IPS-NIHi7 (cell line): Measurements from ENCODE around the gene HOXD4.

Experiments
- DNase-seq: peaks from one replicate; pipeline ENCODE4 v3.0.0; 2012; ENCODE audit warnings: mixed read lengths; ENCODE audit errors: extremely low spot score

HOXD4 gene

GRCh38 chr2:176151442-176152287 lies at the start of gene HOXD4:
Gene HOXD4 (plus strand): TSS chr2:176151550. CDS start chr2:176151634, 84 bp downstream.
- DNase-seq: no peak

- DNase-seq: no peak
Observed at GRCh38 chr2:176101842-176102241, 49.5 kb upstream of the HOXD4 start.

DNA sequence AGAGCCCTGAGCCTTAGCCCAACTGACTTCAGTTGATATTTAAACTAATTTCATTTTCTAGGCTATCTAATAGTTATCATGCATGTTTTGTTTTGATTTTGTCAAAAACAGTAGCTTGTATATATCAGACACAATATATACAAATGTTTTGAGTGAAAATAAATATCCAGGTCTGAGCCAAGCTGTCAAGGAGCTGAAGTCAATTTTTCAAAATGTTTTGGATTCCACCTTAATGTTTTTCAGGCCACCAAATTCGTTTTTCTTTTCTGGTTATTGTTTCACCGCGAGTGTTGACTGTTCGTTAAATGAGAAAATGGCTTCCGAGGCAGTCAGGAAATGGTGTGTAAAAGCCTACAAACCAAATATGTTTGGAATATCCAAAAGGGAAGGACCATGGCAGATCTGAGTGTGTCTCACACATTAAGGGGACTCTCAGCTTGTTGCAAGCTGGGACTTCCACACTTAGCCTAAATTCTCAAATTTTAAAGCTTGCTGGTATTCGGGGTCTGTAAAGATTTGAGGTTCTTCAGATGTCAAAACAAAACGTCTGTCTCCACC lies 49.0 kb upstream of the HOXD4 start:
- DNase-seq: no peak

GRCh38 chr2:176103194-176103593 lies 48.2 kb upstream of the HOXD4 start:
- DNase-seq: no peak

GRCh38 chr2:176103742-176104315 lies 47.5 kb upstream of the HOXD4 start:
- no peak for DNase-seq

- no peak for DNase-seq
Observed at GRCh38 chr2:176104316-176105077, 46.9 kb upstream of the HOXD4 start.

- no peak for DNase-seq
Observed at GRCh38 chr2:176105078-176105729, 46.1 kb upstream of the HOXD4 start.

GRCh38 chr2:176105730-176106580 lies 45.4 kb upstream of the HOXD4 start:
- no peak for DNase-seq

GRCh38 chr2:176106581-176107539 lies 44.5 kb upstream of the HOXD4 start, which contains the start of gene HOXD11:
Gene HOXD11 (plus strand): TSS chr2:176107280. CDS start chr2:176107356, 76 bp downstream.
- DNase-seq: no peak

DNA sequence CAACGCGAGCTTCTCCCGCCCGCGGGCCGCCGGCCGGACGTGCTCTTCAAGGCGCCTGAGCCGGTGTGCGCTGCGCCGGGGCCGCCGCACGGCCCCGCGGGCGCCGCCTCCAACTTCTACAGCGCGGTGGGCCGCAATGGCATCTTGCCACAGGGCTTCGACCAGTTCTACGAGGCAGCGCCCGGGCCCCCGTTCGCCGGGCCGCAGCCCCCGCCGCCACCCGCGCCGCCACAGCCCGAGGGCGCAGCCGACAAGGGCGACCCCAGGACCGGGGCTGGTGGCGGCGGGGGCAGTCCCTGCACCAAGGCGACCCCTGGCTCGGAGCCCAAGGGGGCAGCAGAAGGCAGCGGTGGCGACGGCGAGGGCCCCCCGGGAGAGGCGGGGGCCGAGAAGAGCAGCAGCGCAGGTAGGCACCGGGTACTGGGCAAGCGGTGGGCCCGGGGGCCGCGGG lies 43.6 kb upstream of the HOXD4 start:
- no peak for DNase-seq

DNA sequence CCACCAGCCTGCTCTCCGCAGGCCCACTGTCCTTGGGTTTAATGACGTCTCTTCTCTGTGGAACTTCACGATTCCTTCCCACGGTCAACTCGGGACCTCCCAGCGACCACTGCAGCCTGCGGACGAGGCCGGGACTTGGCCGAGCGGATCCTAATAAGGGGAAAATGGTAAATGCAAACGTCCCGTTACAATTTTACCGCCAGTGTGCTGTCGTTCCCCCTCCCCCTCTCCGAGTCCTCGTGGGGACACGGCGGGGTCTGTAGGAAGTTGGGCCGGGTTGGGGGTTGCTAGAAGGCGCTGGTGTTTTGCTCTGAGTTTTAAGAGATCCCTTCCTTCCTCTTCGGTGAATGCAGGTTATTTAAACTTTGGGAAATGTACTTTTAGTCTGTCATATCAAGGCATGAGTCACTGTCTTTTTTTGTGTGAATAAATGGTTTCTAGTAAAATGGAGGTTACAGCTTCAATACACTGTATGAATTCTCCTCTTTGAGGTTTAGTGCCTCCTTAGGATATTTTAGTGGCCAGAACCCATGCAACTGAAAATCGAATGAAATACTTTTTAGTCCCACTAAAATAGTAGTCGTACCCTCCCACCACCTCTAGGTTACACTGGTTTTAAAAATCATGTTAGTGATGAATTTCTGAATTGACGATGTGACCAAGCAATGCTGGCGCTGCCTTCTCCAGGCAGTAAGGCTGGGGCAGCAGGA lies 42.0 kb upstream of the HOXD4 start:
- DNase-seq: no peak

GRCh38 chr2:176109946-176110345 lies 41.4 kb upstream of the HOXD4 start:
- no peak for DNase-seq

DNA sequence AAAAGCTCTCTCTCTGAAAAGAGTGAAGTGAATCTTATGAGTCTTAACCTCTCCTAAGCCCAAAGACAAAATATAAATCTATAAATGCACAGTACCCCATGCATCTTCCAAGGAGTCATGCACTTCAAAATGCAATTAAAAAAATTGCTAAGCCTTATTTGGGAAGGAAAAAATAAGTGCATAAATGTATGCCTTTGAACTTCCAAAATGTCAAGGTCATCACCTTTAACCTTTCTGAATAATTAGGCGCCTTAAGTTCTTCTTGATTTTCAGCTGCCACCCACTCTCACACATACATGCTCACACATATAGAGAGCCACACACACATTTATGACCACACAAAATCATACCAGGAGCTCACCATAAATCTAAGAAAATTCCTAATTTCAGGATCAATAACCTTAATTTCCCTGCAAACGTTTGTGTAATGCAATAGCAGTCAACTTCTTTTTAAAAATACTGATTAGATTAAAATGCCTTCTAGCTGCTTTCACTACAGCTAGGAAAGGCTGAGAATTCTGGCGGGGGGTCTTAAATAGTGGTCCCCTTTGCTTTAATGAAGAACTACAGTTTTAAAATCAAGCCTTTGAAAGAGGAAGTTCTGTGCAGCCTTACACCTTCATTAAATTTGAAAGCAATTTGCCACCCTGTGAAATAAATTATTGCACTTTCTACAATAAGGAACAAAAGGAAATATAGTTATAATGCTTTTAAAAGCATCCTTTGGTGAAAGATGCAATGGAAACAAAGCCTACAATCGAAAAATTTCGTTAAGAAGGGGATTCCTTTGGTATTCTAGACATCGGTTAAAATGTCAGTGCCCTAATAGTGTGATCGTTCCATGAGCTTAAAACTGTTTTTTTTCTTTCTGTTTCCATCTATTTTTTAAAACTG lies 40.7 kb upstream of the HOXD4 start:
- no peak for DNase-seq

DNA sequence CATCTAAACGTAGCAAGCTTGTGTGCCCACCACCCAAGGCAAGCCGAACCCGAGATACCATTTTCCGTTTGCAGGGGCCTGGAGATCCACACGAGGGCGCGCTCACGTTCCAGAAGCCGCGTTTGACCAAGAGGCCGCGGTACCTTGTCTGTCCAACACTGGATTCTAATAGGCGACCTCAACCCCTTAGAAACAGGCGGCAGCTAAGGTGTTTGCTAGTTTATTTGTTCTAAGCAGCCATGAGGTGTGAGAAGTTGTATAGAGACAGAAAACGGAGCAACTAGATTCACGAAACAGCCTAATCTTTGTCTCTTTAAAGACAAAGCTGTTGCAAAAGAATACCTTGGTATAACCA lies 40.1 kb upstream of the HOXD4 start:
- no peak for DNase-seq

GRCh38 chr2:176111846-176112374 lies 39.4 kb upstream of the HOXD4 start:
- no peak for DNase-seq

- DNase-seq: no peak
Observed at GRCh38 chr2:176112375-176113302, 38.7 kb upstream of the HOXD4 start.
